Kidney epithelial cell (primary cell): ENCODE data around the gene HSPB1. TPM values are rescaled to one million over a fixed set of nuclear protein-coding genes. Genes with fewer than 3 reads are reported as not detected.
A peak's percentile ranks its signal among the peaks of the same experiment; 100 is the strongest.
"Not testable (repeated sequence)": the region's sequence is repeated elsewhere in the genome, so short reads cannot be mapped to it uniquely, and the experiment has no call there.

Source experiments
- DNase-seq: peaks from one replicate; pipeline ENCODE4 v3.0.0-alpha.2; 2010; ENCODE audit warnings: low read depth
- H3K27me3 ChIP-seq: 2 replicates; pipeline ENCODE4 v1.6.0; 2011; ENCODE audit warnings: low read length; ENCODE audit not compliant: control insufficient read depth, insufficient read depth
- H3K36me3 ChIP-seq: 2 replicates; pipeline ENCODE4 v1.5.1; 2011; ENCODE audit warnings: low read length; ENCODE audit not compliant: control insufficient read depth, insufficient read depth
- H3K4me3 ChIP-seq: 2 replicates; pipeline ENCODE4 v1.5.1; 2011; ENCODE audit warnings: low read depth, mild to moderate bottlenecking, control low read depth, low read length
- CTCF ChIP-seq: IDR thresholded peaks from 2 replicates; pipeline ENCODE4 v1.5.1; 2011; ENCODE audit warnings: mild to moderate bottlenecking, moderate library complexity, low read length, control low read depth, inconsistent platforms; ENCODE audit not compliant: insufficient read depth, poor library complexity, severe bottlenecking
- total RNA-seq: library from RNA; depleted of rRNA; stranded (reverse); fragments of >200 nt; gene quantifications from 2 replicates; pipeline ENCODE4 v1.2.3, GENCODE V29; 2015

HSPB1 gene
- total RNA-seq, 1 donor from 2014 or later = 138 TPM

- peak; percentile 100 for TF ChIP-seq CTCF
- peak; percentile 63 for DNase-seq
- no peaks in the 10 kb centered on the region for H3K36me3 ChIP-seq
- H3K4me3 ChIP-seq = no peak overlapping the region
- H3K27me3 ChIP-seq = no peaks in the 10 kb centered on the region
Observed at GRCh38 chr7:76314042-76314721, 11.7 kb downstream of the HSPB1 start.

GRCh38 chr7:76314740-76315139, 12.3 kb downstream of the HSPB1 start:
- not testable (repeated sequence) for H3K27me3 ChIP-seq, H3K4me3 ChIP-seq, H3K36me3 ChIP-seq, DNase-seq

- no peak for DNase-seq
- Histone ChIP-seq H3K36me3 (no peaks in the 10 kb centered on the region), H3K4me3 (no peak overlapping the region), H3K27me3 (no peaks in the 10 kb centered on the region)
- TF ChIP-seq CTCF = no peak
Observed at GRCh38 chr7:76315364-76315763, 12.9 kb downstream of the HSPB1 start.

- Histone ChIP-seq H3K27me3 (no peaks in the 10 kb centered on the region), H3K4me3 (peak overlapping the region; percentile 38), H3K36me3 (no peaks in the 10 kb centered on the region)
- no peak for DNase-seq
- TF ChIP-seq CTCF = no peak
Observed at GRCh38 chr7:76316984-76317781, 14.7 kb downstream of the HSPB1 start.

- H3K27me3 ChIP-seq = no peaks in the 10 kb centered on the region
- TF ChIP-seq CTCF = no peak
- DNase-seq = peak; percentile 83
- peak overlapping the region; percentile 61 for H3K4me3 ChIP-seq
- no peaks in the 10 kb centered on the region for H3K36me3 ChIP-seq
Observed at GRCh38 chr7:76317782-76318487, 15.5 kb downstream of the HSPB1 start.
